CD4-positive, alpha-beta T cell treated with Interferon alpha-2 for 1 hour (primary cell): Measurements from ENCODE around the gene CADM1.

Source experiments
- DNase-seq, 2 donors: peaks; one replicate each; pipeline ENCODE4 v3.0.0-alpha.2; 2020 to 2022

The CADM1 gene

DNA sequence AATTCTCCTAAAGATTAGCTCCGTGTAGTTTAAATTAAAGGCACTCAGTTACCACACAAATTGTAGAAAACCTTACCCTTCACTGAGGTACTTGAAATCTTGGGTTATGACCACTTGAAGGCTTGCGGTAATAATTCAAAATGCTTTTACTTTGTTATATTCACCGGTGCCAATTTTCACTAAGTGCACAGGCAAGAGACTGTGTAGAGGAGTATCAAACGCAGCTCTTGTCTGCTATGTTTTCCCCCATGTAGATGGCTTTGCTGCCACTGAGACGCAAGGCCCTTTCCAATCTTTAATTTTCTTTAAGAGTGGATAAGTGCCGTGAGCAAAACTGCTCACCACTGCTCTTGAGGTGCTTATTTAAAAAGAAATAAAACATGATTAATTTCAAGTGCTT lies 155.8 kb downstream of the CADM1 start:
- no peak for DNase-seq

DNA sequence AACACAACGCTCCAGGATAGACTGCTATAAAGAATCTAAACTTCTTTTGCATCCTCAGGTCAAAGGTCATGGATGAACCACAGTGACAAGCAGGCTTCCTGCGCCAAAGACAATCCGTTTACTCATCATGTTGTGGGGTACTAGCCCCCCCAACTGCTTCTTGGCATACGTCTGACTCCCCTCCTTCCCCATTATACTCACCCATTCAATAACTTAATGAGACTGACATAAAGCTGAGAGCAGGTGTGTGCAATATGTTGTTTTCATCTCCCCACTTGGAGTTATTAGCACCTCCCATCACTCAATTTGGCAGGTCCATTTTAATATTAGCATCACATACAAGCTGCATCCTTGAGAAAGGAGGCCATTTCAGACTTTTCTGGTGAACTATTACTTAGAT lies 157.1 kb downstream of the CADM1 start:
- DNase-seq: no peak

DNA sequence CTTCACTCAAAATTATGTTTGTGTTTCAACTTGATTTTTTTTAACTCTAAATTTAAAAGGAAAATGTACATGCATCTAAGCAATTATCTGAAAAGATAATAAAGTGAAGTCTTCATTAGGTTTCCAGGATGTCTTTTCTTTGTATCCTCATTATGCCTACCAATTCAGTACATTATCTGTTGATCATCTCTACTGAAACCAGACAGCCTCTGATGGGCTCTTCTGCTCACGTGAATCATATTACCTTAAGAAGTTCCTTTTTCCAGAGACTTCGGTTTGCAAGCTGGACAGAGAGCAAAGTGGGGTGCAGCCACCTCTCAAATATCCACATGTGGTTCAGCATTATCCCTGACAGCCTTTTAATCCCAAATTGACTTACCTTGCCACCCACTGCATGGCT lies 158.4 kb downstream of the CADM1 start:
- no peak for DNase-seq

DNA sequence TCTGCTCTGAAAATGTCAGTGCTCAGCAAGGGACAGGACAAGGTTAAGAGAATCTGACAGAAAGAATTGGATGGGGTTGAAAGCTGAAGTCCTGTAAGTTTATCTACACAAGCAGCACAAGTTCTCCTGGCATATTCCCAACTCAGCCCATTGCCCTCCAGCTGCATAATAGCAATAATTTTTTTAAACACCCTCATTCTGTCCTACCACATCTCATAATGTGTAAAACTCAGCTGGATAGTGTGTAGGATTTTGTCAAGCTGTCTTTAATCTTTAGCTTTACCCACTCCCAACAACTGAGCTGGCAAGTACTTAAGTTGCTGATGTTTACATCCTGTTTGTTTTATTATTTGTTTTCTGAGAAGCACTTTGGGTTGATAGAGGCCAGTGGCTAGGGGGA lies 158.9 kb downstream of the CADM1 start:
- DNase-seq: no peak

DNA sequence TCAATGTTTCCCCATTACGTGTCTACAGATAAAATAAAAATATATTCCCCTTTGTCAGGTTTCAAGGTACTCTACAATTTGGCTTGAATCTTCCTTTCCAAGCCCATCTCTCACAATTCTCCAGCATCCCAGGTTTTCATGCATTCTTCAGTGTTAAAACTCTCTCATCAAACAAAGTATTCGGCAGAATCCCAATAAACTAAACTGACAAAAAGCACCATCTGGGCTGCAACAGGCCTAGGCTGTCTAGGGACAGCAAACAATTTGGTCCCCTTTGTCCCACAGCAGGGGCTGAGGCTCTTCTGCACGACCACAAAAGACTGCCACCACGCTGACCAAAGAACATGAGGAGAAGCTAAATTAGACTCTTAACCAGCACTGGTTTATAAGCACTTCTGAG lies 159.4 kb downstream of the CADM1 start:
- no peak for DNase-seq

DNA sequence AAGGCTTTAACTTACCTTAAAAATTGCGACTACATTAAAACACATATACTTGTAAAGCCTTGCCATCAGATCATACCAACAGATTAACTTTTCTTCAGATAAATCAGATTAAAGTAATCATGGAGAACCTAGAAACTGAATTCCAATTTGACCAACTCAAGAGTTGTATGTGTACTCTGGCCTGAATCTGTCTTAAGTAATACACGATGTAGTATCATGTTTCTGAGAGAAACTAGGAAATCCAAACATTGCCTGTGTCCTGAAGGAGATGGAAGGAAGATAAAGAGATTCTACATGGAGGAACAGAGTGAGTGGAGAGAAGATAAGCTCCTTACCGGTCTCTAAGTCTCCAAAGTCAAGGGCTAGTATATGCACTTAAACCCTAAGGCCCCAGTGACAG lies 162.1 kb downstream of the CADM1 start:
- no peak for DNase-seq

DNA sequence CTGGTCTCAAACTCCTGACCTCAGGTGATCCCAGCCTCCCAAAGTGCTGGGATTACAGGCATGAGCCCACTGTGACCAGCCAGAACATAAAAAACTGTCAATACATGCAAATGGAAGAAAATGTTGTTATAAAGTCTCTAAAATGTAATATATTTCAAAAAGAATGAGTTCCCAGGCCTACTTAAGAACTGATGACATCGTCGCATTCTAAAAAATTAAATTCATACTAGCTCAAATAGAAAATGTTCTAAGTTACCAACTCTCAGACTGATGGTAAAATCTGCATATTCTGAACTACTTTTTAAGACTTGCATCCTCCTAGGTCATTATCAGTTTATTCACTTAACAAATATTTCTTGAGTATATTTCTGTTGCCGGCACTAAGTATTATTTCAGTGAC lies 163.3 kb downstream of the CADM1 start:
- DNase-seq: no peak

DNA sequence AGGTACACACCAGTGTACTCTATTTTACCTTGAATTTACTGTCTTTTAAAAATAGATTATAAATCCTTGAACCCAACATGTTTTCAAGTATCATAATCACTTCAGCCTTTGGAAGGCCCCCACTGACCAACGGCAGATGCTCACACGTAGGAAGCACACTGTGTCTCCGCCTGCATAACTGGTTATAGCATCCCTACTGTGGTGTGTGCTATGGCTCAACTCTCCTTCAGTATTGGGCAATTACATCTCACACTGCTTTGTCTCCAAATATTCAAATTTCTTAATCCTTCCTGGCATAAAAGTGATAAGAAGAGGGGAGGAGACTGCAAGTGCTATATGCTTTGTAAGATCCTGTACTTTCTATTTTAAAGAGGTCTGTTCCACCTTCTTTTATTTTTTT lies 165.7 kb downstream of the CADM1 start:
- no peak for DNase-seq

DNA sequence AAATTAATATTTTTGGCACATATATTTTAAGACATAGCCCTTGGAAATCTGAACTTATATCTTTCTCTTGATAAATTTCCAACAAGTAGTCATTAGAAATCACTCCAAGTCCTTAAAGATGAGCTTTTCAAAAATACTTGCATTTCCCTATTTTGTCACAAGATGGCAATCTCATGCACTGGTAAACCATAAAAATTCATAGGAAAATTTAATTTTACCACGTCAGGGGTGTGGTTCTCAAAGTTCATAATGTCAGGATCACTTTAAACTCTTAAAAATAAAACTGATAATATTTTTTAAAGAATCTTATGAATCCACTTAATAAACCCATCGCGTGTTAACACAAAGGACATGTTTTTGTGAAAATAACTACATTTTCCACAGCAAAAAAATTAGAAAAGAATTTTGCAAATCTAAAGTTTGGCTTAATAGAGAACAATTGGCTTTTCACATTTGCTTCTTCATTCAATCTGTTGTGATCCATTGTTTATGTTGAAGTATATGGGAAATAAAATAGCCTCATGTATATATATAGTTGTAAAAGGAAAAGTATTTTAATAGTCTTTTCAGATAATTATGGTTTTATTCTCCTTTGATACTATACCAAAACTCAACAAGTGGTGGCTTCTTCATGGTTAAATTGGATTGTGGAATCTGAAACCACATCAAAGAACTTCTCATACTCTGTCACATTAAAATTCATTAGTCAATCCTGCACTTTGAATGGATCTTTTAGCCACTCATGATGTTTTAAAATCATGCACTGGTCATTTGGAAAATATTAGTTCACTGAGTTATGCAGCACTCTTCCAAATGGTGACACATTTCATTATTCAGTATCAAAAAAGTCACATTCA lies 169.1 kb downstream of the CADM1 start:
- peak in 1 of 2 donors; percentile 23 for DNase-seq

DNA sequence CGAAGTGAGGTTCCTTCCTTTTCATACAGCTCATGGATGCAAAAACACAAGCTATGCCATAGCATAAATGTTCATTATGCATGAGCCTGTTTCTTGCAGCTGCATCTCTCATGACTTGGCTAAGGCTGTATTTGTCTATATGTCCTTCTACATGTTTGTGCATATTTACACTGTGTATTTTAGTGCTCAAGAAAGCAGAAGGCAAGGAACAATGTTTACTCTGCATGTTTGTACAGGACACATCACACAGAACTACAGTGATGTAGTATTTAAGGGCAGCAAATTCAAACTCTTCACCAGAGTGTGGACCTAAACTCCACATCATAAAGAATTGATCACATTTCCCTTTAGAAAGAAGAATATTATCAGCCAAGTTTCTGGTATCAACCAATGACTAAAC lies 170.3 kb downstream of the CADM1 start:
- no peak for DNase-seq

DNA sequence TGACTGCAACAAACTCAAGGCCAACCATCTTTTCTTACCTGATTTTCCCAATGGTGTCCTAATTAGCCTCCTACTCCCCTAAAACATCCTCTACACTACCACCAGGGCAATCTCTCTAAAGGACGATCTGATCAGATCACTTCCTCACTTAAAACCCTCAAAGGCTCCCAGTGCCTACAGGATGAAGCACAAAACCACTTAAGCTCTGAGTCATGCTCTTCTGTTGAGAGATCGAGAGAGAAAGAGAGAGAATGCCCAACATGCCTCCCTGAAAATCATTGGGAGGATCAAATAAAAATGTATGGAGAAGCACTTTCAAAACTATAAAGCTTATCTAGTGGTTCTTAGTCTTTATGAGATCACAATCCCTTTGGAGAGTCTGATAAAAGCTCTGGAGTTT lies 171.1 kb downstream of the CADM1 start:
- no peak for DNase-seq

DNA sequence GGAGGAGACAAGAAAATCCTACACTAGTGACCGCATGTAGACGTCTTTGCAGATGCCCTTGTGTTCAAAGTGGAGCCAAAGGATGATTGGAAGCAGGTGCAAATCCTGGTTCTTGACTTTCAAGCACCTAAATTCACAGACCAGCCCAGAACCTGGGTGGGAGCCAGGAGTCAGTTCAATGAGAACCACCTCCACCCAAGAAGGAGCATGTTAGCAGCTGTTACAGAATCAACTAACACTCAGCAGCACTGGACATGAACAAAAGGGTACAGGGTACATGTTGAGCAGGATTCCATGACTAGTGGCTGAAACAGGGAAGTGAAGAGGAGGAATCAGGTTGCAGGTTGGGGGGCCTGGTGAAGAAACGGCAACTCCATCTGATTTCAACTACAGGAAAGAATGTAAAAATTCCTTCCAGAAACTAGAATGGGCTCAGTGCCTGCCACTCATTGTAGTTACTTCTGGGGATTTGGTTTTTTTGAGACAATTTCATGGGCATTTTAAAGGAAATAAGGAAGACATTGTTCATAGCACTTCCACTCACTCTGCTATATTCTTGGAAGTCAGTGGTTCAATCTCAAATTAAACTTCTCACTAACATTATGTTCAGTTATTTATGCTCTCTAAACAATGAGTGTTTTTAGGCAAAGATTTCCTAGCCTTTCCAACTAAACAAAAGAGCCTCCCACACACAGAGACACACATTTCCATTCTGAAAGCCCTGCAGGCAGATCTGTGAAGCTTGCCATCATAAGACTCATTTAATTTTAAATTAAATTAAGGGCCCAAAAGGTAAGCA lies 173.3 kb downstream of the CADM1 start:
- DNase-seq: no peak

DNA sequence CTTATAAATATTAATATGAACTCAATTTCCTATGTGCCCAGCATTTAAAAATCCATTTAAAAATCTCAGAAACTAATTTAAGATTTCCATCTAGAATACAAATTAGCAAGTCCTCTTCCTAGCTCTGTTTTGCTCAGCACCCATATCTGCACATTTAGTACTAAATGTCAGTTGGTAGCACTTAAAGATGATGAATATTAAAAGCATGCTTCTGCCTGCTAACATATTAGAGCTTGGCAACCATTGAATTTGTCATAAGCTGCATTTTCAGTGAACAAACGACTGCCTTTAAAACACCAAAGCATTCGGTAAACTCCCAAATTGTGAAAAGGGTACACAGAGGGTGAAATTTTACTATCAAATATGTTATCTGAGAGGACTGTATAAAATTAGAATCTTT lies 177.7 kb downstream of the CADM1 start:
- DNase-seq: no peak

DNA sequence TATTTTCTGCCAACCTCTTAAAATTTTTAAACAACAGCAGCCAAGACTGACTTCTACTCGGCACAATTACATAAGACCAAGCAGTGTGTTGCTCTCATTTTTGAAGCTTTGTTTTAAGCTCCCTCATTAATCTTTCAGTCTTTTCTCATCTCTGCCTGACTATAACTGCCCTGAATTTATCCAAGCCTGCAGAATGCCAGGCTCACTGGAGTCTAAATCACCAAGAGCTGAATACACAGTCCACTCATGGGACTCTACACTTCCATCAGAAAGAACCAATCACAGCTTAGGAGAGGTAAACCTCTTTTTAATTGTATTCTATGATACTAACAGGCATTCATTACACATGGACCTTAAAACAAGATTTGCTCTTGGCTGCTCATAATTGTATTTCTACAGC lies 178.7 kb downstream of the CADM1 start:
- DNase-seq: no peak

DNA sequence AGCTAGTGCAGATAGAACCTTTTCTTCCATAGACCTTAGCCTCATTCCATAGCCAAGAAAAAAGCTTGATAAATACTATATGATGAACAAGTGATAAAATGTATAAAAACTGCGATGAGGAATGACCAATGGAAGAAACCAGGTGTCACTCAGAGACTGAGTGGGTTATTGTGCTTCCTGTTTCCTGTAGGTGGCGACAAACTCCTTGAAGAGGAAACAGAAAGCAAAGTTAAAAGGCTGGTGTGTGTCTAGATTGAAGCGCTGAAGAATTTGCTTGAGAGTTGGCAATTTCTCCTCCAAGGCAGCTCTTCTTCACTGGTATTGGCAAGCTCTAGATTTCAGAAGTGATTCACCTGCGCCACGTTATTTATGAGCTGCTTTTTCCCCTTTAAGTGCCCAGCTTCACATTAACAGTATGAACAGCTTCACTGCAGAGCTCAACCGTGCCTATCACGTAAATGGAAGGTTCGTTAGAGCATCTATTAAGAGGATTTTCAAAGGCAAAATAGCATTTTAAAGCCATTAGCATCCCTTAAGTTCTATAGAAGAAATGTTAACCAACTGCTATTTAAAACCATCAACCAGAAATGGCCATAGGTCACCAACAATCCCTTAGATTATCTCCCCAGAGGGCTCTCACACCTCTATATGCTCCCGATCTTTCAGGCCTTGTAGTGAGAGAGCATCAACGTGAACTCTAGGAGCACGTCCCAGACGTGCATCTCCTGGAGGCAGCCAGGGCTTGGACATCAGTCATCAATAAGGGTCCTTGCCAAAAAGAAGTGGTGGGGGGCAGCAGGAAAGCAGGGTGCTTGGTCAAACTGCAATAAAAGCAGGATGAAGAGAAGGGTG lies 179.4 kb downstream of the CADM1 start:
- DNase-seq: peak; percentile 5 to 61

DNA sequence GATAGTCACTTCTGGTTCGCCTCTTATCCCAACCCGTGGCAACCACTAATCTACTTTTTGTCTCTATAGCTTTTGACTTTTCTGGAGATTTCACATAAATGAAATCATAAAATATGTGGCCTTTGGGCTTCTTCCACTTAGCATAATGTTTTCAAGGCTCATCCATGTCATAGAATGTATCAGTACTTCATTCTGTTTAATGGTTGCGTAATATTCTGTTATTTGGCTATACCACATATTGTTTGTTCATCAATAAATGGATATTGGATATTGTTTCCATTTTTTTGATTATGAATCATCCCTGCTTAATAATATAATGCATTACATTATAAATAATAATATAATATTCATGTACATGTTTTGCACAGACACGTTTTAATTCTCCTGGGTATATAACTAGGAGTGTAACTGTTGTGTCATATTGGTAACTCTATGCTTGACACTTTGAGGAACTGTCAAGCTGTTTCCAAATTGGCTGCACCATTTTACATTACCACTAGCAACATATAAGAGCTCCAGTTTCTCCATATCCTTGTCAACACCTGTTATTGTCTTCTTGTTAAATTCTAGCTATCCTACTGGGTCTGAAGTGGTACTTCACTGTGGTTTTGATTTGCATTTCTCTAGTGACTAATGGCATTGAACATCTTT lies 181.5 kb downstream of the CADM1 start:
- DNase-seq: no peak

DNA sequence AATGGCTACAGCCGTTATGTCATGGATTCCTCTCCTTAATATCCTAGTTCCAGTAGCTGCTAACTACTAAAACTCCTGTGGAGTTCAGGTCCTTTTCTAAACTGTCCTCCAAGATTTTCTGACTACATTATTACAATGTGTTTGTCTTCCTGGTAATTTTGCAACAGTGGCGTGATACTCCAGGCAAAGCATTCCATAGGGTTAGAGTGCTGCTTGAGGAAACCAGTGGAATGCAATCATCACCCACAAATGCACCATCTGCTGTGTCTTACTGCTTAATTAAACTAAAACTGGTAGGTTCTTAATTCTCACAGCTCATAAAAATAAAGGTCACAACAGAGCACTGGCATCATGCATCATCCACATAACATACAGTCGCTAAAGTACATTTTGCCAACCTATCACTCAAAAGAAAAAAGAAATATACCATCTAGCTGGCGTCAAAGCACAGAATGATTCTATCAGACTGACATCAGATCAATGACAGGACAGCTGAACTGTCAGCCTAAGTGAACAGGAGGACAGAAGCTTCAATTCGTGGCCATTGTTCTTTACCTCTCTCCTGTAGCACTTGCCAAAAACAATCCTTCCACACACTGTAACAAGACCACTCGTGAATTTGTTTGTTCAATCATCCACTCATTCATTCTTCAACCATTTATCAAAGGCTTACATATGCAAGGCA lies 182.5 kb downstream of the CADM1 start:
- no peak for DNase-seq

DNA sequence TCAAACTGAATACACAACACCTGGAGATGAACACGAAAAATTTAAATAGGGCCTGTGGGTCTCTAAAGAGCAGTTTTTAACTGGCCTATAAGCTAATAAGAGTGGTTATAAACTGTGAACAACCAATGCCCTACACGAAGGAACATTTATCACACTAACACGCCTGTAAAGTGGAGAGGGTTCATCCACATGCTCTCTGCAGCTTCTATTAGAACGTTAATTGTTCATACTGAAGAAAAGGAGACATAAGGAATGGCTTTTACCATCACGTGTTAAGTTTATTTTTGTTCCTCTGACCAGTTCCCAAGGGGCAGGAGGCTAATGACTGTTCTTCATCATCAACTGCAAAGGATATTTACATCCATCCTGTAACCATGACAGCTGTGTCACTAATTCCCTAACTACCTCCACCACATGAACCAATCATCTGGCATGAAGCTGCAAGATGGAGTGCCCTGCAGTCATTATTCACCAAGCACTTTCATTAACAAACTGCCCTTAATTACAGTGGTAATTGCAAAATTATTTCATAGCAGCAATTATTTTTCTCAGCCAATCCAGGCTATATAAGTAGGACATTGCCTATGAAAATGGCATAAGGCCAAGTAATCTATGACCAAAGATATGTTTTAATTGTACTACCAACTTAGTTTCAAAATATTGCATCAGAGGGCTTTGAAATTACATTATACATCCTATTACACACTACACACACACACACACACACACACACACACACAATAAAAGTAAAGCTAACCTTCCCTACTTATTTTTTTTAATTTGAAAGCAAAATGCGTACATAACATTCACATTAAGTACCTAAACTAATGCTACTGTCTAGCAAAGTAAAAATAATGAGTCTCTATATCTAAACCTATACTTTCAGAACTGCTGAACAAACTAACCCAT lies 186.7 kb downstream of the CADM1 start:
- no peak for DNase-seq

DNA sequence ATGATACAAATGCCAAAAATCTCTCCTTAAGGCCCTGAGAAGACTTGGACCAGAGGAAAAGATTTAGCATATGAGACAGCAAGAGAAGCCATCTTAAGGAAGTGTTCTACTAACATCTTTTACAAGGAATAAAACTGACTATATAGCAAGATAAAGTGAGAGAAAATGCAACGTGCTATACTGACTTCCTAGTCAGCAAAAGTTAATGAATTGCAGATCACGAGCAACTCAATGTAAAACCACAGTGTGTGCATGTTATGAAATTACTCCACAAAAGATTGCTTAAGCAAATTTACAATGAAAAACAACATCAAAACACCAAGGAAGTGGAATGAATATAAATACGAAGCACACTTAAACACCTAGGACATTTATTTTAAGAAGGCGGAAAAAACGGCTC lies 187.5 kb downstream of the CADM1 start:
- no peak for DNase-seq

DNA sequence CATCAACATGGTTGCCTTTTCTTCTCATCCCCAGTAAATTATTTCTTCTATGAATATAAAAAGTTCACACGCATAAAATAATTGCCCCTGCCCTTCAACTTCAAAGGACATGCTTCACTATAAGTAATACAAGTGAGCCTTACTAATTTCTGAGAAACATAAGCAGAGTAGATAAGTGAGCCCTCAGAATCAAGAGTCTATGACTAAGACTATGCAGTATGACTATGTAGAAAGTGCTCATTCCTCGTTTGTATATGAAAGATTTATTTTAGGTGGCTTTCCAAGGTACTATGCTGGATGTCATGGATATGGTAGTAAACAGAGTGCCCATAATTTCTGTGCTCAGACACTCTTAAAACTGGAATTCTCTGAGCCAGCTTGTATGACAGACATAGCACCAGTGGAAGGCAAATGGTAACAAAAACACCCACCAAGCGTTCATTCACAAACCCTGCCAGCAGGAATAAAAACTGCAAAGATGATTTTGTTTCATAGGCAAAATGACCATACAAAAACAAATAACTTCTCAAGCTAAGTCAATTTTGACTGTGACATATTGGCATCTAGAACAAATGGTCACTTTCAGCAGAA lies 189.8 kb downstream of the CADM1 start:
- no peak for DNase-seq
